Measurements from ENCODE around the gene MRPL41. TPM values are rescaled to one million over a fixed set of nuclear protein-coding genes. Genes with fewer than 3 reads are reported as not detected.
"Not testable (repeated sequence)": the region's sequence is repeated elsewhere in the genome, so short reads cannot be mapped to it uniquely, and the experiment has no call there.

The MRPL41 gene
- total RNA-seq, 1 donor: 30.4 TPM

- Histone ChIP-seq H3K9me3 (ENCODE audit: low read depth, low read length) (no peaks in the 10 kb centered on the region), H3K27ac (ENCODE audit: low read depth, low read length) (no peak overlapping the region), H3K27me3 (ENCODE audit: insufficient read depth, low read length) (no peaks in the 10 kb centered on the region), H3K36me3 (ENCODE audit: insufficient read depth, low read length) (no peaks in the 10 kb centered on the region), H2AFZ (ENCODE audit: low read length) (no peak overlapping the region), H3K4me2 (ENCODE audit: insufficient read depth, low read length) (no peak overlapping the region), H3K4me3 (ENCODE audit: insufficient read depth, low read length) (no peak overlapping the region), H3K4me1 (ENCODE audit: insufficient read depth, low read length) (no peaks in the 10 kb centered on the region), H3K79me2 (ENCODE audit: insufficient read depth, low read length) (no peaks in the 10 kb centered on the region), H4K20me1 (ENCODE audit: insufficient read depth, low read length) (no peaks in the 10 kb centered on the region)
- peak; percentile 77 for DNase-seq (ENCODE audit: insufficient read length, low spot score, missing footprints)
- TF ChIP-seq CTCF (IDR thresholded peaks at IDR 0.05; ENCODE audit: extremely low read depth, low read depth, low read length): no peak
Observed at GRCh38 chr9:137515338-137515724, 36.3 kb upstream of the MRPL41 start.

DNA sequence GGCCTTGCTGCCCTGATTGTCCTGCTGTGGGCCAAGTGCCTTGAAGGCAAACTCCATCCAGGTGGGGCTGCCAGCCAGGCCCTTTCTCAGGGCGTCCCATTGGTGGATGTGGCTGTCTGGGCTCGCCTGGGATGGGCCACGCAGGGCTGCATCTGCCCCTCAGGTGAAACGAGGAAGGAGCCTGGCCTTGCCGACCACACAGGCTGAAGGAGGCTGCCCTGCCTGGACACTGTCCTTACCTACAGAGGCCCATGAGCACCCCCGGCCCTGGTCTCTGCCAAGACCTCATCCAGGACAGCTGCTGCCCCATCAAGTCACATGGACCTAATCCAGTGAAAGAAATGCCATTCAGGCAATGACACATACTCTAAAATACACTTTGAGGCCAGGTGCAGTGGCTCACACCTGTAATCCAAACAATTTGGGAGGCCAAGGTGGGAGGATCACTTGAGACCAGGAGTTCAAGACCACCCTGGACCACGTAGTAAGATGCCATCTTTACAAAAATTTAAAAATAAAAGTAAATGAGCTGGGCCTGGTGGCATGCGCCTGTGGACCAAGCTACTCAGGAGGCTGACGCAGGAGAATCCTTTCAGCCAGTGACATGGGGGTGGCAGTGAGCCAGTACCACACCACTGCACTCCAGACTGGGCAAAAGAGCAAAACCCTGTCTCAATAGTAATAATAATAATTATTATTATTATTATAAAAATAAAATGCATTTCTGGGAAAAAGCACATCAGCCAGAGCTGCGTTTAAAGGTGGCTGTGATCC is 35.3 kb upstream of the MRPL41 start:
- H3K9me3 ChIP-seq (ENCODE audit: low read depth, low read length): no peaks in the 10 kb centered on the region
- H3K4me2 ChIP-seq (ENCODE audit: insufficient read depth, low read length): no peak overlapping the region
- no peaks in the 10 kb centered on the region for H3K79me2 ChIP-seq (ENCODE audit: insufficient read depth, low read length)
- H3K27me3 ChIP-seq (ENCODE audit: insufficient read depth, low read length): no peaks in the 10 kb centered on the region
- H3K27ac ChIP-seq (ENCODE audit: low read depth, low read length): no peak overlapping the region
- no peaks in the 10 kb centered on the region for H3K4me1 ChIP-seq (ENCODE audit: insufficient read depth, low read length)
- no peaks in the 10 kb centered on the region for H4K20me1 ChIP-seq (ENCODE audit: insufficient read depth, low read length)
- peak; percentile 74 for DNase-seq (ENCODE audit: insufficient read length, low spot score, missing footprints)
- no peak for TF ChIP-seq CTCF (IDR thresholded peaks at IDR 0.05; ENCODE audit: extremely low read depth, low read depth, low read length)
- no peak overlapping the region for H3K4me3 ChIP-seq (ENCODE audit: insufficient read depth, low read length)
- H2AFZ ChIP-seq (ENCODE audit: low read length): no peak overlapping the region
- H3K36me3 ChIP-seq (ENCODE audit: insufficient read depth, low read length): no peaks in the 10 kb centered on the region

DNA sequence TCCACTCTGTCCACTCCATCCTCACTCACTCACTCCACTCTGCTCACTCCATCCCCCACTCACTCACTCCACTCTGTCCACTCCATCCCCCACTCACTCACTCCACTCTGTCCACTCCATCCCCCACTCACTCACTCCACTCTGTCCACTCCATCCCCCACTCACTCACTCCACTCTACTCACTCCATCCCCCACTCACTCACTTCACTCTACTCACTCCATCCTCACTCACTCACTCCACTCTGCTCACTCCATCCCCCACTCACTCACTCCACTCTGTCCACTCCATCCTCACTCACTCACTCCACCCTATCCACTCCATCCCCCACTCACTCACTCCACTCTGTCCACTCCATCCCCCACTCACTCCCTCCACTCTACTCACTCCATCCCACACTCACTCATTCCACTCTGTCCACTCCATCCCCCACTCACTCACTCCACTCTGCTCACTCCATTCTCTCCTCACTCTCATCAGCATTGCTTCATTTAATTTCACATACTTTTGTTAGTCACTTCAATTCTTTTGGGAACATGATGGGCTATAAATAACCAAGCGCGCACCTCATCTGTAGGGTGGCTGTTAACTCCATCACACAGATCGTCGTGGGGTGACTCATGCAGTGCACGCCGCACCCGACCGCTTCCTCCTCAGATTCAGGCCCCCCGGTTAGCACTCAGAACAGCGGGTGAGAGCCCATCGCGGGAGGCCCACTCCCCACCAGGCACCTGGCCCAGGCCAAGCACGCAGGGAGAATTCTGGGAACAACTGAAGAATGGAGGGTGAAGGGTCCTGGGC is 32.8 kb upstream of the MRPL41 start:
- H3K4me2 ChIP-seq (ENCODE audit: insufficient read depth, low read length); H3K36me3 ChIP-seq (ENCODE audit: insufficient read depth, low read length); H3K27ac ChIP-seq (ENCODE audit: low read depth, low read length); H3K79me2 ChIP-seq (ENCODE audit: insufficient read depth, low read length); H3K4me1 ChIP-seq (ENCODE audit: insufficient read depth, low read length); H3K4me3 ChIP-seq (ENCODE audit: insufficient read depth, low read length); H4K20me1 ChIP-seq (ENCODE audit: insufficient read depth, low read length); H3K9me3 ChIP-seq (ENCODE audit: low read depth, low read length); H2AFZ ChIP-seq (ENCODE audit: low read length); H3K27me3 ChIP-seq (ENCODE audit: insufficient read depth, low read length): not testable (repeated sequence)
- DNase-seq (ENCODE audit: insufficient read length, low spot score, missing footprints): peak; percentile 96

DNA sequence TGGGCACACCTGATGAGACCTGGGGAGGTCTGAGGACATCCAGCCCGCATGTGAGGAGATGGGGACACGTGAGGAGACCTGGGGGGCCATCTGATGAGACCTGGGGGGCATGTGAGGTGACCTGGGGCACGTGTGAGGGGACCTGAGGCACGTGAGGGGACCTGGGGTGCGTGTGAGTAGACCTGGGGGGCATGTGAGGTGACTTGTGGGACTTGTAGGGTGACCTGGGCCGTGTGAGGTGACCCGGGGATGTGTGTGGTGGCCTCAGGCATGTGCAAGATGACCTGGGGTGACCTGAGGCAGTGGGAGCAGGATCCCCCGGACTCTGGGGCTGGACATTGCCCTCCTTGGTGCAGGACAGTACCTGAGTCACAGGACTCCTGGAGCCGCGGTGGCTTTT is 32.1 kb upstream of the MRPL41 start:
- Histone ChIP-seq H3K4me2 (ENCODE audit: insufficient read depth, low read length) (no peak overlapping the region), H3K27ac (ENCODE audit: low read depth, low read length) (no peak overlapping the region), H3K79me2 (ENCODE audit: insufficient read depth, low read length) (no peaks in the 10 kb centered on the region), H3K36me3 (ENCODE audit: insufficient read depth, low read length) (no peaks in the 10 kb centered on the region), H2AFZ (ENCODE audit: low read length) (no peak overlapping the region), H4K20me1 (ENCODE audit: insufficient read depth, low read length) (no peaks in the 10 kb centered on the region), H3K27me3 (ENCODE audit: insufficient read depth, low read length) (no peaks in the 10 kb centered on the region), H3K9me3 (ENCODE audit: low read depth, low read length) (no peaks in the 10 kb centered on the region), H3K4me1 (ENCODE audit: insufficient read depth, low read length) (no peaks in the 10 kb centered on the region), H3K4me3 (ENCODE audit: insufficient read depth, low read length) (no peak overlapping the region)
- peak; percentile 87 for DNase-seq (ENCODE audit: insufficient read length, low spot score, missing footprints)
- no peak for TF ChIP-seq CTCF (IDR thresholded peaks at IDR 0.05; ENCODE audit: extremely low read depth, low read depth, low read length)
